Panc1 (cell line): ENCODE measurements around the gene NTRK3.

ENCODE experiments used
- CTCF ChIP-seq: fragments of 450-650 bp; IDR thresholded peaks from 2 replicates; pipeline ENCODE4 v1.5.1; 2017; ENCODE audit warnings: mild to moderate bottlenecking
- POLR2AphosphoS5 ChIP-seq: IDR thresholded peaks from 2 replicates; pipeline ENCODE4 v1.6.1; 2012; ENCODE audit warnings: mild to moderate bottlenecking, low read depth, low read length, moderate library complexity
- REST ChIP-seq, 2 experiments: IDR thresholded peaks; 2 replicates each; pipeline ENCODE4 v1.6.1; 2011 to 2012; ENCODE audit warnings: low read depth in 2 of 2, control low read depth in 1 of 2, low read length in 1 of 2, mild to moderate bottlenecking in 1 of 2, moderate library complexity in 1 of 2; ENCODE audit not compliant: insufficient read depth in 1 of 2
- SIN3A ChIP-seq: IDR thresholded peaks from 2 replicates; pipeline ENCODE4 v1.6.1; 2012; ENCODE audit warnings: low read depth, mild to moderate bottlenecking, low read length, moderate library complexity, borderline replicate concordance; ENCODE audit not compliant: insufficient read depth
- TCF7L2 ChIP-seq: IDR thresholded peaks from 2 replicates; pipeline ENCODE4 v1.6.1; 2011; ENCODE audit warnings: mild to moderate bottlenecking, low read depth, low read length, inconsistent platforms

DNA sequence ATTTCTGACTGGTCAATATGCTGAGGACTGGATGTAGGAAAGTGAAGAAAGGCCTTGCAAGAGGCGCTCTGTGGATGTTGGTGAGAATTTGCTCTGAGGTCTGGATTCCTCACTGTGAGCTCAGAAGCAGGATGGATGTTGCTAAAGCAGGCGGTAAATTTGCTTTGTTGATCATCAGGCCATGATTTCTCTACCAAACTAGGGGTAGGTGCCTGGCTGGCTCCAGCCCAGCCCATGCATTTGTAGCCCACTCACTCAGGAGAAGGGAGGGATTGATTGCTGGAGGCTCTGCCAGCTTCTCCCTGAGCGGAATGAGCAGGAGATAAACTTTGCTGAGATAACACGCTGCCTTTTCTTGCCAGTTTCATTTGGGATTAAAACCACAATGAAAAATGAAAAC, 44.3 kb upstream of the NTRK3 start:
- no peak for TF ChIP-seq CTCF
- TF ChIP-seq REST (IDR thresholded peaks at IDR 0.05; ENCODE audit: insufficient read depth in 1 of 2, low read depth in 2 of 2, low read length in 1 of 2), result no peak
- no peak for TF ChIP-seq POLR2AphosphoS5
- TF ChIP-seq SIN3A, result no peak
- TF ChIP-seq TCF7L2, result no peak
